Panc1 (cell line): Measurements from ENCODE around the gene FAM193A.

Experiments used
- CTCF ChIP-seq: fragments of 450-650 bp; IDR thresholded peaks from 2 replicates; pipeline ENCODE4 v1.5.1; 2017; ENCODE audit warnings: mild to moderate bottlenecking
- SIN3A ChIP-seq: IDR thresholded peaks from 2 replicates; pipeline ENCODE4 v1.6.1; 2012; ENCODE audit warnings: low read depth, mild to moderate bottlenecking, low read length, moderate library complexity, borderline replicate concordance; ENCODE audit not compliant: insufficient read depth

GRCh38 chr4:2494992-2495391, 41.5 kb upstream of the FAM193A start:
- TF ChIP-seq CTCF (no peak), SIN3A (no peak)
